Suprapubic skin (tissue), 3 donors: ENCODE results near the gene ZNF329.

Experiments
- POLR2A ChIP-seq, 2 donors: fragments of 450-650 bp; IDR thresholded peaks; one replicate each; pipeline ENCODE4 v1.6.1; 2017; ENCODE audit warnings: antibody characterized with exemption in 2 of 2, mild to moderate bottlenecking in 2 of 2, moderate library complexity in 2 of 2
- TF ChIP-seq, protein P1 (sequence below), 2 donors: fragments of 200-600 bp in 1 of 2; fragments of 450-650 bp in 1 of 2; sonication (generic) in 1 of 2; IDR thresholded peaks; one replicate each; pipeline ENCODE4 v1.5.1; 2016 to 2019; ENCODE audit warnings: antibody characterized with exemption in 2 of 2, mild to moderate bottlenecking in 1 of 2, moderate library complexity in 1 of 2

GRCh38 chr19:58118979-58119733 is 31.4 kb downstream of the ZNF329 start:
- TF ChIP-seq, protein P1, sequence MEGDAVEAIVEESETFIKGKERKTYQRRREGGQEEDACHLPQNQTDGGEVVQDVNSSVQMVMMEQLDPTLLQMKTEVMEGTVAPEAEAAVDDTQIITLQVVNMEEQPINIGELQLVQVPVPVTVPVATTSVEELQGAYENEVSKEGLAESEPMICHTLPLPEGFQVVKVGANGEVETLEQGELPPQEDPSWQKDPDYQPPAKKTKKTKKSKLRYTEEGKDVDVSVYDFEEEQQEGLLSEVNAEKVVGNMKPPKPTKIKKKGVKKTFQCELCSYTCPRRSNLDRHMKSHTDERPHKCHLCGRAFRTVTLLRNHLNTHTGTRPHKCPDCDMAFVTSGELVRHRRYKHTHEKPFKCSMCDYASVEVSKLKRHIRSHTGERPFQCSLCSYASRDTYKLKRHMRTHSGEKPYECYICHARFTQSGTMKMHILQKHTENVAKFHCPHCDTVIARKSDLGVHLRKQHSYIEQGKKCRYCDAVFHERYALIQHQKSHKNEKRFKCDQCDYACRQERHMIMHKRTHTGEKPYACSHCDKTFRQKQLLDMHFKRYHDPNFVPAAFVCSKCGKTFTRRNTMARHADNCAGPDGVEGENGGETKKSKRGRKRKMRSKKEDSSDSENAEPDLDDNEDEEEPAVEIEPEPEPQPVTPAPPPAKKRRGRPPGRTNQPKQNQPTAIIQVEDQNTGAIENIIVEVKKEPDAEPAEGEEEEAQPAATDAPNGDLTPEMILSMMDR (IDR thresholded peaks at IDR 0.05): no peak
- TF ChIP-seq POLR2A (IDR thresholded peaks at IDR 0.05): no peak
